Neural progenitor cell (in vitro differentiated cells): ENCODE measurements around the gene MTMR12.

Source experiments
- CTCF ChIP-seq: fragments of 200-600 bp; sonication (generic); IDR thresholded peaks from 2 replicates; pipeline ENCODE4 v1.5.1; 2017; ENCODE audit warnings: antibody characterized with exemption, mild to moderate bottlenecking
- EZH2 ChIP-seq: fragments of 200-600 bp; sonication (generic); IDR thresholded peaks from 2 replicates; pipeline ENCODE4 v1.6.1; 2017; ENCODE audit warnings: antibody characterized with exemption, mild to moderate bottlenecking, moderate library complexity
- EZH2phosphoT487 ChIP-seq: fragments of 200-600 bp; sonication (generic); IDR thresholded peaks from 2 replicates; pipeline ENCODE4 v1.6.1; 2017; ENCODE audit warnings: antibody characterized with exemption

DNA sequence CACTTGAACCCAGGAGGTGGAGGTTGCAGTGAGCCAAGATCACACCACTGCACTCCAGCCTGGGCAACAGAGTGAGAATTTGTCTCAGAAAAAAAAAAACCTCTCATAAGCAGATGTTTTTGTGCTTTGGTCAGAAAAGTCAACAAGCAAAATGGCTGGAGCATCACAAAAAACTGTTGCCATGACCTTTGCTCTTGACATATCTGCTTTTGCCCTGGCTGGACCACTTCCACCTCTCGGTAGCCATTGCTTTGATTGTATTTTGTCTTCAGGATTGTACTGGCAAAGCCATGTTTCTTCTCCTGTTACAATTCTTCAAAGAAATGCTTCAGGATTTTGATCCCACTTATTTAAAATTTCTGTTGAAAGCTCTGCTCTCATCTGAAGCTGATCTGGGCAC is 67.0 kb downstream of the MTMR12 start:
- TF ChIP-seq EZH2 (no peak), CTCF (no peak), EZH2phosphoT487 (no peak)
